GM21367 (cell line): ENCODE measurements around the gene GPX1.
A peak's percentile ranks its signal among the peaks of the same experiment; 100 is the strongest.
"Not testable (repeated sequence)": the region's sequence is repeated elsewhere in the genome, so short reads cannot be mapped to it uniquely, and the experiment has no call there.

Experiments
- ATAC-seq: cut with Tn5 transposase; IDR thresholded peaks from one replicate; pipeline ENCODE4 v1.9.1; 2021; ENCODE audit not compliant: unreplicated experiment

Gene GPX1

GRCh38 chr3:49358884-49359225, 702 bp upstream of the GPX1 start:
- peak; percentile 6 for ATAC-seq

- not testable (repeated sequence) for ATAC-seq
These were observed 523 bp downstream of the GPX1 start for GRCh38 chr3:49357443-49358216.

GRCh38 chr3:49357095-49357442, 1.1 kb downstream of the GPX1 start:
- ATAC-seq, result not testable (repeated sequence)

GRCh38 chr3:49352890-49353421, 5.2 kb downstream of the GPX1 start:
- no peak for ATAC-seq

- ATAC-seq, result no peak
These were observed 5.9 kb downstream of the GPX1 start for GRCh38 chr3:49352281-49352680.

GRCh38 chr3:49351521-49352011, 6.6 kb downstream of the GPX1 start:
- ATAC-seq, result no peak

- ATAC-seq, result no peak
These were observed 8.6 kb downstream of the GPX1 start for GRCh38 chr3:49349348-49350114.

- not testable (repeated sequence) for ATAC-seq
These were observed 9.8 kb downstream of the GPX1 start for GRCh38 chr3:49348361-49348760.

GRCh38 chr3:49346797-49347251, 11.3 kb downstream of the GPX1 start:
- ATAC-seq, result no peak

GRCh38 chr3:49343163-49343562, 15.0 kb downstream of the GPX1 start:
- no peak for ATAC-seq

- ATAC-seq, result no peak
These were observed 16.2 kb downstream of the GPX1 start for GRCh38 chr3:49341996-49342395.

- peak; percentile 69 for ATAC-seq
These were observed 18.0 kb downstream of the GPX1 start, which contains the start of gene USP4 for GRCh38 chr3:49339941-49340800. Gene USP4 (minus strand): TSS chr3:49340053. CDS start chr3:49340024, 29 bp downstream.

GRCh38 chr3:49339581-49339940, 18.6 kb downstream of the GPX1 start:
- peak; percentile 8 for ATAC-seq

GRCh38 chr3:49333916-49334633, 24.1 kb downstream of the GPX1 start:
- ATAC-seq, result no peak

- ATAC-seq, result no peak
These were observed 25.1 kb downstream of the GPX1 start for GRCh38 chr3:49333091-49333490.

GRCh38 chr3:49329186-49329585, 29.0 kb downstream of the GPX1 start:
- ATAC-seq, result no peak

- not testable (repeated sequence) for ATAC-seq
These were observed 29.8 kb downstream of the GPX1 start for GRCh38 chr3:49328350-49328749.

- ATAC-seq, result no peak
These were observed 30.7 kb downstream of the GPX1 start for GRCh38 chr3:49327485-49327884.

GRCh38 chr3:49324768-49325167, 33.4 kb downstream of the GPX1 start:
- no peak for ATAC-seq

GRCh38 chr3:49316696-49317457, 41.3 kb downstream of the GPX1 start:
- no peak for ATAC-seq
